Aorta (tissue), 5 donors: Measurements from ENCODE around the gene TXNDC8. TPM values are rescaled to one million over a fixed set of nuclear protein-coding genes. Genes with fewer than 3 reads are reported as not detected.
"Not testable (repeated sequence)": the region's sequence is repeated elsewhere in the genome, so short reads cannot be mapped to it uniquely, and the experiment has no call there.

ENCODE experiments used
- ATAC-seq: fragments of 200-7000 bp; cut with Tn5 transposase; one replicate; pipeline ENCODE4 v1.9.1; 2022; ENCODE audit warnings: moderate library complexity; ENCODE audit not compliant: low FRiP score
- DNase-seq, 2 donors: peaks; one replicate each; pipeline ENCODE4 v3.0.0-alpha.2; 2020
- H3K27ac ChIP-seq, 2 donors: one replicate each; pipeline ENCODE4 v1.5.1; 2013; ENCODE audit warnings: low read length in 2 of 2, mild to moderate bottlenecking in 2 of 2, moderate library complexity in 2 of 2, control low read depth in 1 of 2, inconsistent platforms in 1 of 2, low read depth in 1 of 2
- H3K27me3 ChIP-seq, 2 donors: one replicate each; pipeline ENCODE4 v1.6.1; 2013; ENCODE audit warnings: control low read depth in 1 of 2, low read length in 1 of 2, mild to moderate bottlenecking in 1 of 2, moderate library complexity in 1 of 2; ENCODE audit not compliant: insufficient read depth in 2 of 2, control insufficient read depth in 1 of 2
- H3K36me3 ChIP-seq, 2 donors: one replicate each; pipeline ENCODE4 v1.6.1; 2013; ENCODE audit warnings: control low read depth in 1 of 2, low read length in 1 of 2, mild to moderate bottlenecking in 1 of 2; ENCODE audit not compliant: insufficient read depth in 2 of 2, control insufficient read depth in 1 of 2
- H3K4me1 ChIP-seq, 2 donors: one replicate each; pipeline ENCODE4 v1.6.1; 2013; ENCODE audit warnings: low read length in 2 of 2, control low read depth in 1 of 2, mild to moderate bottlenecking in 1 of 2, moderate library complexity in 1 of 2; ENCODE audit not compliant: insufficient read depth in 2 of 2, control insufficient read depth in 1 of 2
- H3K4me3 ChIP-seq, 2 donors: one replicate each; pipeline ENCODE4 v1.5.1; 2013; ENCODE audit warnings: low read length in 2 of 2, control low read depth in 1 of 2, mild to moderate bottlenecking in 1 of 2
- H3K9me3 ChIP-seq: one replicate; pipeline ENCODE4 v1.6.1; 2013; ENCODE audit warnings: mild to moderate bottlenecking, low read length; ENCODE audit not compliant: control insufficient read depth
- WGBS, 2 donors: extraction: QIAGEN DNeasy Blood & Tissue Kit; methylation state at CpG; one replicate each; pipeline ENCODE4 v1.1.7; 2013; 5-methylcytosine and 5-hydroxymethylcytosine counted together
- intact Hi-C, 2 donors: fragments of 100-400 bp; cut with DNase I; formaldehyde crosslinking; loops; one replicate each; pipeline versions ENCODE4 v1.14.2 to v1.15.0; 2022
- polyA plus RNA-seq, 2 donors: library from polyadenylated mRNA; stranded (reverse); fragments of 200-250 nt; gene quantifications; one replicate each; pipeline ENCODE4 v1.2.3, GENCODE V29; 2013
- total RNA-seq, 2 donors: library from RNA; stranded (reverse); fragmentation: NEBNext Ultra II Directional; extraction: Animal tissue kit (Norgen Biotek cat#: 25700); gene quantifications; one replicate each; pipeline ENCODE4 v1.2.1, GENCODE V29; 2021
- donor health status: healthy with polysubstance abuse.
- donor health status: Bipolar disorder and iron deficiency.
- donor health status: DM: no; HTN: no; CAD: no.
- donor health status: DM: no; HTN: no; CAD: no.
- donor health status: DM: yes; HTN: yes; CAD: no.

Gene TXNDC8
- total and polyA plus RNA-seq, 4 donors, result not detected

- Histone ChIP-seq H3K4me3 (no peak overlapping the region), H3K4me1 (no peaks in the 10 kb centered on the region), H3K9me3 (no peaks in the 10 kb centered on the region), H3K36me3 (no peaks in the 10 kb centered on the region), H3K27ac (no peak overlapping the region), H3K27me3 (no peaks in the 10 kb centered on the region)
- ATAC-seq (no peak), DNase-seq (no peak)
- 92 to 93% methylated on average over 4 of the region's 4 CpGs for WGBS, 2 donors
- intact Hi-C loops, result no loop called here
Measured at GRCh38 chr9:110319781-110320492, 17.7 kb downstream of the TXNDC8 start.

DNA sequence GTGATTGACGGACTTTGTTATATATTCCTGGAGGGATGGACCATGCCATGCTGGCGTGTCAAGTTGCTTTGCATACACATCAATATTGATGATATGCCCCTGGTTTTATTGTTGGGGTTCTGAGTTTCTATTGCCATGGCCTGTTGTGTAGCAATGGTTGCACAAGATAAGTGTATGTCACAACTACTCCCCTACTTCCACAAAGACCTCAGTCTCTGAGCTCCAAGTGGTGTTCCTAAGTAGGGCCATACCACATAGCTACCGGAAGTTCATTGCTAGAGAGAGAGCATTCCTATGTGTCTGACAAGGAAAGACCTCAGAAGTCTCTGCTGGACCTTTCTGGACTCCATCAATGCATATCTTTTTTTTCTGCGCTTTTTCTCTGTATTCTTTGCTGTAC lies 19.8 kb downstream of the TXNDC8 start:
- Histone ChIP-seq H3K4me3 (no peak overlapping the region), H3K36me3 (no peaks in the 10 kb centered on the region), H3K4me1 (no peaks in the 10 kb centered on the region), H3K9me3 (no peaks in the 10 kb centered on the region), H3K27me3 (no peaks in the 10 kb centered on the region), H3K27ac (no peak overlapping the region)
- 96% methylated on average over 4 of the region's 4 CpGs for WGBS, 2 donors
- ATAC-seq (no peak), DNase-seq (no peak)
- intact Hi-C loops, result no loop called here

GRCh38 chr9:110316261-110317075 lies 21.2 kb downstream of the TXNDC8 start:
- WGBS, 2 donors, result 26 to 34% methylated on average over 6 of the region's 6 CpGs
- H3K4me1 ChIP-seq, result no peaks in the 10 kb centered on the region
- no peak overlapping the region for H3K27ac ChIP-seq
- peak overlapping the region in 1 of 2 donors; percentile 34 for H3K4me3 ChIP-seq
- H3K27me3 ChIP-seq, result no peaks in the 10 kb centered on the region
- intact Hi-C loops, result no loop called here
- no peaks in the 10 kb centered on the region for H3K9me3 ChIP-seq
- no peaks in the 10 kb centered on the region for H3K36me3 ChIP-seq
- ATAC-seq (no peak), DNase-seq (no peak)

DNA sequence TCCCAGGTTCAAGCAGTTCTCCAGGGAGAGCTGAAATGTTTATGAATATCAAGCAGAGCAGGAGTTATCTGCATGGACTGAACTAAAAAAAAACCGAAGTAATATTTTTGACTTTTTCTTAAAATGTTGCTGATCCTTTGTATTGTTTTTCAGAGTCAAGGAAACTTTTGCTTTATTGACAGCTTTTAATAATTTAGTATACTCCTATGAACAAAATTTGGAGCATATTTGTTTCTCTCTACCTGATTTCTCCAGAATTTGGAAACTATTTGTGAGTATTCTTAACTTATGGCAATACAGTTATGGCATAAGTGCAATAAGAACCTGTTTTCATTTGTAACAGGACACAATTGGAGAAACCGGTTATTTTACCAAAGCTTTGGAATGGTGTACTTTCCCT lies 25.7 kb downstream of the TXNDC8 start:
- ATAC-seq, DNase-seq, H3K9me3 ChIP-seq, H3K27ac ChIP-seq, H3K4me1 ChIP-seq, H3K27me3 ChIP-seq, H3K36me3 ChIP-seq, intact Hi-C loops, H3K4me3 ChIP-seq: not testable (repeated sequence)
- 72 to 81% methylated on average over 2 of the region's 2 CpGs for WGBS, 2 donors

GRCh38 chr9:110309681-110310080 lies 28.0 kb downstream of the TXNDC8 start:
- H3K36me3 ChIP-seq, result no peaks in the 10 kb centered on the region
- WGBS, 2 donors, result 90 to 96% methylated on average over 1 of the region's 1 CpG
- no peak overlapping the region for H3K27ac ChIP-seq
- intact Hi-C loops, result no loop called here
- DNase-seq (no peak), ATAC-seq (no peak)
- H3K27me3 ChIP-seq, result no peaks in the 10 kb centered on the region
- no peak overlapping the region for H3K4me3 ChIP-seq
- no peaks in the 10 kb centered on the region for H3K4me1 ChIP-seq
- peaks cover 1% of the 10 kb centered on the region for H3K9me3 ChIP-seq

- Histone ChIP-seq H3K4me3 (no peak overlapping the region), H3K9me3 (peaks cover 1% of the 10 kb centered on the region), H3K27ac (no peak overlapping the region), H3K27me3 (no peaks in the 10 kb centered on the region), H3K36me3 (no peaks in the 10 kb centered on the region), H3K4me1 (no peaks in the 10 kb centered on the region)
- no peak for ATAC-seq
- no peak for DNase-seq
- intact Hi-C loops, result no loop called here
- 64 to 70% methylated on average over 4 of the region's 4 CpGs for WGBS, 2 donors
Measured at GRCh38 chr9:110308633-110309038, 29.0 kb downstream of the TXNDC8 start.

DNA sequence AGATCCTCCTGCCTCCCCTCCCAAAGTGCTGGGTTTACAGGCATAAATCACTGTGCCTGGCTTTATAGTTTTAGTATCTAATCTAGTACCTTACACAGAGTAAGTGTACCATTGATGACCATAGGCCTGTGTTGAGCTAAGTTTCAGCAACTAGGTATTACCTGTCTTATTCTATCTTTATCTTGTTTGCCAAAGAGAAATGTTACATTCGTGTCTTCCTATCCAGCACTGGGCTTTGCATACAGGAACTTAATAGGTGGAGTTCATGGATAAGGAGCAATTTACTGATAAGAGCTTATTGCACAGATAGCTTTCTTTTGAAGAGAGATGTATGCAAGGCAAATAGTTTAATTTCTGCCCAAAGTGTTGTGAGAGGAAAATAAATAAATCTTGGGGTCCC lies 30.5 kb downstream of the TXNDC8 start:
- intact Hi-C loops, result no loop called here
- H3K27me3 ChIP-seq, result no peaks in the 10 kb centered on the region
- H3K27ac ChIP-seq, result no peak overlapping the region
- peaks cover 1% of the 10 kb centered on the region for H3K9me3 ChIP-seq
- WGBS, 2 donors, result 66 to 70% methylated on average over 1 of the region's 1 CpG
- H3K4me3 ChIP-seq, result no peak overlapping the region
- no peak for ATAC-seq
- no peaks in the 10 kb centered on the region for H3K36me3 ChIP-seq
- DNase-seq, result no peak
- no peaks in the 10 kb centered on the region for H3K4me1 ChIP-seq

DNA sequence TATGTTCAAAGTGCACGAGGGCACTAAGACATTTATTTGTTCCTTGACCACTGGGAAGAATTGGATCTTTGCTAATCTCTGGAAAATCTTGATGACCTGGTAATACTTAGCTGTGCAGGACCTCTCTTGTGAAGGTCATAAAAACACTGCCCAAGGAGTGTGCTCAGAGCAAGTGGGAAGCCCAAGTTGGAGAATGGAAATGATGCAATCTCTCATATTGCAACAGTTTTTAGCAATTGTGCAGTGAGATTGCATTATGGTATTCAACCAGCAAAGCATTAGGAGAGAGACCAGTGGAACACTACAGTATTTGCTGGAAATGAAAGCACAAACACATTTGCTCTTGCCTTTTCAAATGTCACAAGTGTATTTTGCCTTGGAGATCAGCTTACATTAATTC lies 34.5 kb downstream of the TXNDC8 start:
- DNase-seq (no peak), ATAC-seq (no peak)
- Histone ChIP-seq H3K4me1 (no peaks in the 10 kb centered on the region), H3K9me3 (peaks cover 3% of the 10 kb centered on the region), H3K36me3 (no peaks in the 10 kb centered on the region), H3K27ac (no peak overlapping the region), H3K4me3 (no peak overlapping the region), H3K27me3 (peaks cover 0 to 3% of the 10 kb centered on the region in 2 donors)
- 76 to 77% methylated on average over 1 of the region's 1 CpG for WGBS, 2 donors
- intact Hi-C loops, result no loop called here
